Rectal smooth muscle tissue (tissue), 1 donor: ENCODE measurements around the gene NISCH.

Experiments
- H3K27ac ChIP-seq: one replicate; pipeline ENCODE4 v1.7.0; 2013; ENCODE audit warnings: low read depth, low read length, inconsistent platforms
- H3K27me3 ChIP-seq: one replicate; pipeline ENCODE4 v1.7.0; 2013; ENCODE audit warnings: low read length; ENCODE audit not compliant: control insufficient read depth, insufficient read depth
- H3K36me3 ChIP-seq: one replicate; pipeline ENCODE4 v1.7.0; 2013; ENCODE audit warnings: low read length; ENCODE audit not compliant: control insufficient read depth, insufficient read depth
- H3K4me1 ChIP-seq: one replicate; pipeline ENCODE4 v1.7.0; 2013; ENCODE audit warnings: low read length; ENCODE audit not compliant: control insufficient read depth, insufficient read depth
- H3K4me3 ChIP-seq: one replicate; pipeline ENCODE4 v1.7.0; 2013; ENCODE audit warnings: low read length
- H3K9ac ChIP-seq: one replicate; pipeline ENCODE4 v1.7.0; 2013; ENCODE audit warnings: low read length

The NISCH gene

DNA sequence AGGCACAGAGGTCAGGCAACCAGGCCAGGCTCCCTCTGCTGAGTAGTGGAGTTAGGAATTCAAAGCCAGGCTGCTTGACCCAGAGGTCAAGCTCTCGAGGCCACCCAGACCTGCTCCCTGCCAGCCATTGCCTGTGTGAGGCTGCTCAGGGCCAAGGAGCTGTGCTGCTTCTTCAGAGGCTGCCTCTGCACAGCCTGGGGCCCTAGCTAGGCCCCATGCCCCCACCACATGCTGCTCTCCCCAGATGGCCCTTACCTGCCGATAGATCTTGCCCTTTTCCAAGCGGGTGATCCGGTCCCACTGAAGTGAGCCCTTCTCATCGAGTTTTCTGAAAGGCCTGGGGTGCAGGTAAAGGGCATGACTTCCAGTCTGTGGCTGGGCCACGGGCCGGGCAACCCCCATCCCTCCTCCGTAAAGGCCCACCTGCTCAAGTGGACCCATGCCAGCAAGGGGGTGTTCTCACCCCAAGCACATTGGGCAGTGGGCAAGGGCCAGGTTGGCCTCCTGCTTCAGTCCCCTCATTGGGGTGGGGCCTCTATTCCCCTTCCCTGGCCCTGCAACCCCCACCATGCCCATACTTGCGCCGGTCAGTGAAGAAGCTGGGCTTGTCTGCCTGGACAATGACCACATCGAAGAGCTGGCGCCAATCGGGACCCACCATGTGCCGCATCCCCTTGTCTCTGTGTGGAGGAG is 71.8 kb downstream of the NISCH start:
- no peak overlapping the region for H3K9ac ChIP-seq
- no peak overlapping the region for H3K27ac ChIP-seq
- peaks cover 2% of the 10 kb centered on the region for H3K36me3 ChIP-seq
- no peak overlapping the region for H3K4me3 ChIP-seq
- H3K27me3 ChIP-seq, result no peaks in the 10 kb centered on the region
- H3K4me1 ChIP-seq, result no peaks in the 10 kb centered on the region

DNA sequence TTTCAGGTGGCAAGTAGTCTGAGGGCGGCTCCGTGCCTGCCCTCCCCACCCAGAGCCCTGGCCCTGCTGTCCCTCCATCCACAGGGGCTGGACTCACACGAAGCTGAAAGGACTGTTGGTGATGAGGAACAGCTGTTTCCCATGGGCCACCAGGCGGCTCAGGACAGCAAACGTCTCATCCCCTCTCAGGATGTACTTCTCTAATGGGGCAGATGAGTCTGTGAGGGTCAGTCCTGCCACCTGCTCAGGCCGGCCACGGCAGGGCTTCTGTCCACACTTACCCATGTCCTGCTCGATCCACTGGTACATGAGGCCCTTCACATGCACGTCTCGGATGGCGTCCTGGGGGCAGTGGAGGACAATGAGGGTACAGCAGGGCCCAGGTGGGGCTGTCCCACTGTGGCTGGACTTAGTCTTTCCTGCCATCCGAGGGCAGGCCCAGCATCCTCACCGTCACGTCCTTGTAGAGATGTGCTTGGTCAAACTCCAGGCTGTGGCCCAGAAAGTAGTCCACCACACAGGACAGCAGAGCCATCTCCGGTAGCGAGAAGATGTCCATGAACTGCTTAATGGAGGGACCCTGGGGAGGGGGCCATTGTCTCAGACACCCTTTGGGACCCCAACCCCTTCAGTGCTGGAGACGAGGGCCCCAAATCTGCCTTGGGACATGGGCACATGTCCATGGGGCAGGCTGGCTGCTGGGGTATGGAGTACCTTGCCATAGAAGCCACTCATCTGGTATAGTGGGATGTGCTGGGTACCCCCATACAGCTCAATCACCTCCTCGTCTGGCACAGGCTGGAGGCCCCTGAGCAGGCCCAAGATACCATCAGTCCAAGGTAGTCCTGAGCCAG is 72.6 kb downstream of the NISCH start:
- no peak overlapping the region for H3K9ac ChIP-seq
- no peaks in the 10 kb centered on the region for H3K4me1 ChIP-seq
- no peak overlapping the region for H3K27ac ChIP-seq
- no peak overlapping the region for H3K4me3 ChIP-seq
- no peaks in the 10 kb centered on the region for H3K27me3 ChIP-seq
- H3K36me3 ChIP-seq, result peaks cover 2% of the 10 kb centered on the region

DNA sequence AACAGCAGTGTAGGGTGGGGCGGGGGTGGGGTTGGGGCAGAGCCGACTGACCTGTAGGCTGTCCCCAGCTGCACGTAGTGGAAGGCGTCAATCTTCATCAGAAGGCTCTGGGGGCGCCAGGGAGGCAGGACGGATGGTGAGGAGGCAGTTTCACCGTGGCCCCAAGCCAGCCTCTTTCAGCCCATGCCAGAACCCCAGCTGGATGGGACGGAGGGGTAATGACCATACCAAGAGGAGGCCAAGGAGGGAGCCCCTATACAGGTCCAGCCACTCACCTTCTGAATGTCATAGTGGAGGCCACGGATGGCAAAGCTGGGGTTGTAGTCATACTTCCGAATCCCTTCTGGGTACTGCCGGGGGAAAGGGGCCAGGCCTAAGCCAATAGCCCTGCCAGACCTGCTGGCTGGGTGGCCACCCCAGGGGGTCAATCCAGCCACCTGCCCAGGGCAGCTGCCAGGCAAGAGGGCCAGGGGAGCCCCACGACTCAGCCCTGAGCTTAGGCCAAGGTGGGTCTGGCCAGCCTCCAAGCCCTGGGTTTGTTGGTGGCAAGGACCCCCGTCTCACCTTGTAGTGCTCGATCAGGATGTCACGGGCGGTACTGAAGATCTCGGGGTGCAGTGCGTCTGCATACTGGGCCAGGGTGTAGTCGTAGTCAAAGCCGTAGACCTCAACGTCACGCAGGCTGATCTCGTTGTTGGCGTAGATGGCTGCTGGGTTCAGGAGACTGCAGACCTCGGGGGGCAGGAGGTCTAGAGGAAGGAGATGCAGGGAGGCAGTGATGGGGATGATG is 73.4 kb downstream of the NISCH start:
- no peak overlapping the region for H3K27ac ChIP-seq
- H3K4me1 ChIP-seq, result no peaks in the 10 kb centered on the region
- peaks cover 2% of the 10 kb centered on the region for H3K36me3 ChIP-seq
- H3K4me3 ChIP-seq, result no peak overlapping the region
- no peaks in the 10 kb centered on the region for H3K27me3 ChIP-seq
- no peak overlapping the region for H3K9ac ChIP-seq

DNA sequence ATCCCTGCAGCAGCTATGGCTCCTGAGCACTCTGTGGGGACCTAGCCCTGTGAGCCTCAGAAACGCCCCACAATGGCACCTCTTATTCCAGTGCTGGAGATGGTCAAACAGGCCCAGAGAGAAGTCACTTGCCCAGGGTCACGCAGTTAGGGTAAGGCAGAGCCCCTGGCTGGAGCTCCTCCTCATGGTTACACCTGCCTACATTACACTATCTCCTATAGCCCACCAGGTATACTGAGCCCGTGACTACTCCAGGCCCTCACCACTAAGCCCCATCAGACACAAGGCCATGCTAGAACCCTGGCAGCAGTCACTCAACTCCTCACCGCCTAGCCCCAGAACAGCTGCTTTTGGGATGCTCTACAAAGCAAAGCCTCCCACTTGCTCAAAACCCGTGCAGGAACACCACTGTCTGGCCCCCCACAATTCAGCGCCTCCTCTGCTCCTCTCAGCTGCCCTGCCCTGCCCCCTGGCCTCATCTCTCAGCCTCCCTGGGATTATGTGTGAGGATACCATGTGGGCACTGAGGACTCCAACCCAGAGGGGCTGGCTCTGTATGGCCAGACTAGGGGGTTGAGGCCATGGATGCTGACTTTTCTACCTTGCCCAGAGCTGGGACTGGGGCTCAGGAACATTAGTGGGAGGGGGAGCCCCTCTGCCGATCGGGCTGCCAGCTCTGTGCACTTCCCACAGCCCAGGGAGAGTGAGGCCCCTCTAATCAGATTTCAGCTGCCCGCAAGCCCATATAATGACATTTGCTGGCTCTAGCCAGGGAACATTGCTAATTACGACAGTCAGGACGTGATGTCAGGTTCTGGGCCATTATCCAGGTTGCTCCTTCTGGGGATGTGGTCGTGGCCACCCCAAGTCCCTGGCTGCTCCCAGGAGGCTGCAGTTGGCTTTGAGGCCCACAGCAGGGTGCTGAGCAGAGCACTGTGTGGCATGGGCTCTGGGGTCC is 74.3 kb downstream of the NISCH start:
- Histone ChIP-seq H3K27me3 (no peaks in the 10 kb centered on the region), H3K36me3 (peaks cover 2% of the 10 kb centered on the region), H3K27ac (no peak overlapping the region), H3K9ac (no peak overlapping the region), H3K4me3 (no peak overlapping the region), H3K4me1 (no peaks in the 10 kb centered on the region)

DNA sequence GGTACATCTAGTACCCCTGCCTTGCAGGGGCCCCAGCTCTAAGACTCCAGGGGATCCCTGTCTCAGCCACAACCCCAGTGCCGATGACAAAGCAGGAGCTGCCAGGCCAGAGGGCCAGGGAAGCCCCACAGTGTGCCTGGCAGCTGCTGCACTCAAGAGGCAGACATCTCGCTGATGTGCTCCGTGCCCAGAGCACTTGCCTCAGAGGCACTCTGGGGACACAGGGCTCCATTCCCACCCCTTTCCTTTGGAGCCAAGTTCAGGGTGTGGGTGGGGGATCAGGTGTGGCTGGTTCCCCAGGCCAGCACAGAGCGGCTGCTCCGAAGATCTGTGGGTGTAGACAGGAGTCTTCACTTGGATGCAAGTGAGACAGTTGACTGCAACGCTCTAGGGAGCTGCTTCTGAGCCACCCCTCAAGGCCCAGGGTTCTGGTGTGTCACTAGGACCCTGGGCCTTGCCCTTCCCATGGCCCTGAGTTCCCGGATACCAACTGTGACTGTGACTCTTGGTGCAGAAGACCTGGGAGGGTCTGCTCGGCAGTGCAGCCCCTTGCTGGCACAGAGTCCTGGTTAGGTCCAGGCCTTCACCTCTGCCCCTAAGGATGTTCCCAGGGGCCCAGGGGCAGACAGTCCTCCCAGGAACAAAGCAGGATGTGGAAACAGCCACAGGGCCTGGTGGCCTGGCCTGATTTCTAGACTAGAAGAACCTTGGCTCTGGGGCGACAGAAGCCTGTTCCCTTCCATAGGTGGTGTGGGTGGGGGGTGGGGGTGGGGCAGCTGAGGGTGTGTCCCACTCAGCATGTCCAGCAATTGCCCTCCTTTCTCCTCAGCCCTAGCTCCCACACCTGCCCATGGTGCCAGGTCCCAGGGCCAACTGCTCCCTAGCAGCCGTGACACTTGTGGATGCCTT is 75.8 kb downstream of the NISCH start:
- peaks cover 2% of the 10 kb centered on the region for H3K36me3 ChIP-seq
- H3K4me1 ChIP-seq, result peaks cover 2% of the 10 kb centered on the region
- H3K4me3 ChIP-seq, result no peak overlapping the region
- H3K27ac ChIP-seq, result no peak overlapping the region
- H3K27me3 ChIP-seq, result no peaks in the 10 kb centered on the region
- no peak overlapping the region for H3K9ac ChIP-seq

DNA sequence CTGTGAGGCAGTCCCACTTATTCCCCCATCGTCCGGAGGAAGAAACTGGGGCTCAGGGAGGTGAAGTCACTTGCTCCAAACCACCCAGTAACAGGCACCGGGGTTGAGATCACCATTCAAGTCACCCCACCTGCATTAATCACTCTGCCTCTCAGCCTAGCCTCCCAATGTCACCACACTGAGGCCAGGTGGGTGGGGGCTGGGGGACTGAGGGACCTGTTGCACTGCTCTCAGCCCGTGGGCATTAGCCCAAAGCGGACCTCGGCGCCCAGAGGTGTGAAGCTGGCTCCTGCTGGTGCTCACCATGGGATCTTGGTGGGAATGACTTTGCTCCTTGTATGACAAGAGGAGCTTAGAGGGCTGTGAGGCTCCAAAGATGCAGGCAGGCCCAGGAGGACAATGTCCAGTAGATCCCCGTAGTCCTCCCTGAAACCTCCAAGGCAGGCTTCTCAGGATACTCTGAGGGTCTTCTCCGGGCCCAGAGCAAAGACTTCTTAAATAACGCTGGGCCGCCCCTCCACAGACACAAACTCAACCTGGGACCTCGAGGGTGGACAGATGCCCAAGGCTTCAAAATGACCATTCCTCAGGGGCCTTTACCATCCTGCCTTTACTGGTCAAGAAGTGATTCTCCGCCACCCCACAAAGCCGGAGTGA is 76.6 kb downstream of the NISCH start:
- no peak overlapping the region for H3K9ac ChIP-seq
- peaks cover 2% of the 10 kb centered on the region for H3K4me1 ChIP-seq
- H3K27me3 ChIP-seq, result no peaks in the 10 kb centered on the region
- peaks cover under 1% of the 10 kb centered on the region for H3K36me3 ChIP-seq
- no peak overlapping the region for H3K27ac ChIP-seq
- no peak overlapping the region for H3K4me3 ChIP-seq

DNA sequence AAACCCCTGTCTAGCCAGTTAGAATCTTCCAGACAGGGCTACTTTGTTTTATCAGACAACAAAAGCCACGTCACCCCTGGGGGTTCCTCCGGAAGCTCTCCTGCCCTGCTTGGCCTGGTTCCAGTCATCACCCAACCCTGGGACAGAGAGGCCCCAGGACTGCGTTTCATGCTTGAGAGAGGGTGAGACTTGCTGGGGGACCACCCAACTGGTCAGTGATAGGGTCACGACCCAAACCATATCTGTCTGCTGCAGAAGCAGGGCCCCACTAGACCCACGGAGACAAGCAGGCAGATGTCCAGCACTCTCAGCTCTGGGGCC is 77.1 kb downstream of the NISCH start:
- no peaks in the 10 kb centered on the region for H3K27me3 ChIP-seq
- peak overlapping the region; percentile 23 for H3K4me3 ChIP-seq
- peaks cover 6% of the 10 kb centered on the region for H3K4me1 ChIP-seq
- no peak overlapping the region for H3K9ac ChIP-seq
- H3K27ac ChIP-seq, result no peak overlapping the region
- no peaks in the 10 kb centered on the region for H3K36me3 ChIP-seq

DNA sequence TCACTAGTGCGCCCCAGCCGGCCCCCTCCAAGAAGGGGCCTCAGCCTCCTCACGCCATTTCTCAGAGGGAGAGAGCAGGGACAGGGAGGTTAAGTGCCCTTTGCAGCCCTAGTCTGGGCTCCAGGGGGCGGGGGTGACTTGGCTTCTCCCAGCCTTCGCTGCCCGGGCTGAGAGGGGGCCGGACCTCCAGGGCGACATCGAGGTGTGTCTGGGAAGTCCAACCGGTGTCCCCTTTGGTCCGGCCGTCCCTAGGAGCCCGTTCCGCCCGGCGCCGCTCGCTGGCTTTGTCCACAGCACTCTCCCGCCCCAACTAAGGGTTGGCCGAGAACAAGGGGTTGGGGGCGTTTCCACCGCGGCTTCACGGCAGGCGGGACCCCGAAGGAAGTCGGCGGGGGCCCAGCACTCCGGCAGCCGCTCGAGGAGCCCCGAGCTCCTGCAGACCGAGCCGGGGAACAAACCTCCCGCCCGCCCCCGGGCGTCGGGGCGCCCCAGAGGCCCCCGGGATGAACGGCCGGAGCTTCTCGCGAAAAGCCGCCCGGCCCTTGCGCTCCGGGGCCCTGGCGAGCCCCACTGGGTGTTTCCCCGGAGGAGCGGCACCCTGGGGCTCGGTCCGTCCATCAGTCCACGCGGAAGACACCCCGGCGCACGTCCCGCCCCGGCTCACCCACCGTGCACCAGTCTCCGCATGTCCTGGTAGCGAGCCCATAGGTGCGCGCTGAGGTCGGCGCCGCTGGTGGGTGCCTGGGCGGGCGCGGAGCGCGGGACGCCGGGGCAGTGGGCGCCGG is 77.6 kb downstream of the NISCH start:
- Histone ChIP-seq H3K27ac (no peak overlapping the region), H3K4me3 (peak overlapping the region; percentile 23), H3K9ac (no peak overlapping the region), H3K36me3 (no peaks in the 10 kb centered on the region), H3K4me1 (peaks cover 11% of the 10 kb centered on the region), H3K27me3 (no peaks in the 10 kb centered on the region)

DNA sequence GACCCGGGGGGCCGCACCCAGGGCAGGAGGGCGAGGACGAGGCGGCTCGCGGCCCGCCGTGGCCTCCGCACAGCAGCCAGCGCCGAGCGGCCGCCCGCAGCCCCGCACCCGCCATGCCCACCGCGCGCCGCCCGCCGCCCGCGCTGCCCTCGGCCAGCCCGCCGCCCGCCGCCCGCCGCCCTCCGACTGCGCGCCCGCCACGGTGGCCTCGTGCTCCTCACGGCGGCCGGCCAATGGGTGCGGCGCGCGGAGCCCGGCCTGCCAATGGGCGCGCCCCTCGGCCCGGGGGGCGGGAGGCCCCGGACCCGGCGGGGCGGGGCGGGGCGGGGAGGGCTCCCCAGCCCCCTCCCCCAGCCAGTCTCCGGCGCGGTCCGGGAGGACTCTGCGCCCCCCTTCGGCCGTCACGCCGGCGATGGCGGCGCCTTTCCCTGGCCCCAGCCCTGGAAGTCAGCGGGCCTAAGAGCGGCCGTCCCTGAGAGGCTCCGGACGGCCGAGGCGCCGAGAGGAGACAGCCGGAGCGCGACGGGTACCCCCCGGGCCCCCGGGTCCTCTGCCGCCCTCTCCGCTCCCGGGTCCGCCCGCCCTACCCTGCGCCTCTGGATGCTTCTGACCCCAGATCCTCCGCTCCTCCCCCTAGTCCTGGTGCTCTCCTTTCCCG is 78.3 kb downstream of the NISCH start, which contains the start of gene NT5DC2:
Gene NT5DC2, minus strand, starts transcription at position 235 of the 658 bp plus-strand sequence. Its CDS starts 120 bp downstream, at position 115.
- Histone ChIP-seq H3K9ac (no peak within 1 kb of the TSS), H3K4me1 (peaks cover 15% of the 10 kb centered on the region), H3K27me3 (no peaks in the 10 kb centered on the region), H3K27ac (peak within 1 kb of the TSS; percentile 67), H3K4me3 (peak within 1 kb of the TSS; percentile 69), H3K36me3 (no peaks in the 10 kb centered on the region)
